ENCODE results near the gene MICAL2.

Gene MICAL2

GRCh38 chr11:12091956-12092558 is 18.3 kb upstream of the MICAL2 start (continued):
- TF ChIP-seq ZNF639 (tag by site-specific recombination; IDR thresholded peaks at IDR 0.05): no peak
- TF ChIP-seq ZNF664 (tag by site-specific recombination; IDR thresholded peaks at IDR 0.05): no peak
- no peak for TF ChIP-seq ZNF596 (tag by site-specific recombination; IDR thresholded peaks at IDR 0.05)
- TF ChIP-seq ZNF416 (tag by site-specific recombination; IDR thresholded peaks at IDR 0.05): no peak
- no peak for TF ChIP-seq ZNF510 (tag by site-specific recombination; IDR thresholded peaks at IDR 0.05; ENCODE audit: insufficient replicate concordance)
- TF ChIP-seq ZNF221 (tag by site-specific recombination; IDR thresholded peaks at IDR 0.05; ENCODE audit: borderline replicate concordance): no peak

- H3K4me3 ChIP-seq (ENCODE audit: low read depth, low read length): no peak overlapping the region
- ChIA-PET CTCF (interaction anchor here (1.0 to 1.4 kb wide), 2 partner anchors 10 to 11 kb away, joined by 3 to 4 read pairs; no protein-coding TSS in a partner anchor), POLR2A (no interaction called here)
- no peaks in the 10 kb centered on the region for H3K9me3 ChIP-seq (ENCODE audit: control insufficient read depth, insufficient read depth, low read depth, low read length)
- H3K36me3 ChIP-seq (ENCODE audit: control insufficient read depth in 2 of 2, insufficient read depth in 1 of 2, low read length in 2 of 2): no peaks in the 10 kb centered on the region
- no peaks in the 10 kb centered on the region for H3K4me1 ChIP-seq (ENCODE audit: control insufficient read depth, insufficient read depth, low read length)
- TF ChIP-seq ZSCAN4 (tag by site-specific recombination; IDR thresholded peaks at IDR 0.05) (no peak), ZNF26 (tag by site-specific recombination; IDR thresholded peaks at IDR 0.05) (no peak), ZNF596 (tag by site-specific recombination; IDR thresholded peaks at IDR 0.05) (no peak), ZNF169 (tag by site-specific recombination; IDR thresholded peaks at IDR 0.05) (no peak), ZIC2 (tag by site-specific recombination; IDR thresholded peaks at IDR 0.05) (peak; percentile 25; the same call in 1 of the 2 replicates), ZNF140 (tag by site-specific recombination; IDR thresholded peaks at IDR 0.05) (no peak), ZNF449 (tag by site-specific recombination; IDR thresholded peaks at IDR 0.05) (0 out of 2 replicates have a peak, but pooled peaks have one; percentile 43)
- H3K27ac ChIP-seq (ENCODE audit: extremely low read depth, low read depth, low read length): no peak overlapping the region
Measured at GRCh38 chr11:12092714-12093113, 17.7 kb upstream of the MICAL2 start.

- no peak overlapping the region for H3K4me3 ChIP-seq (ENCODE audit: low read depth, low read length)
- H3K36me3 ChIP-seq (ENCODE audit: control insufficient read depth in 2 of 2, insufficient read depth in 1 of 2, low read length in 2 of 2): no peaks in the 10 kb centered on the region
- no peaks in the 10 kb centered on the region for H3K4me1 ChIP-seq (ENCODE audit: control insufficient read depth, insufficient read depth, low read length)
- H3K9me3 ChIP-seq (ENCODE audit: control insufficient read depth, insufficient read depth, low read depth, low read length): no peaks in the 10 kb centered on the region
- POLR2A ChIA-PET: no interaction called here
- CTCF ChIA-PET: interaction anchor here (0.6 to 1.1 kb wide), 5 partner anchors 32 to 1077 kb away, joined by 3 to 4 read pairs (median 3); no protein-coding TSS in a partner anchor
- H3K27ac ChIP-seq (ENCODE audit: extremely low read depth, low read depth, low read length): no peak overlapping the region
- no peak for TF ChIP-seq HOXD13 (CRISPR knock-in tag; IDR thresholded peaks at IDR 0.05; ENCODE audit: borderline replicate concordance)
- TF ChIP-seq PRDM10 (tag by site-specific recombination; IDR thresholded peaks at IDR 0.05): no peak
- no peak for TF ChIP-seq ZNF221 (tag by site-specific recombination; IDR thresholded peaks at IDR 0.05; ENCODE audit: borderline replicate concordance)
- no peak for TF ChIP-seq ZNF623 (tag by site-specific recombination; IDR thresholded peaks at IDR 0.05)
- TF ChIP-seq ZNF302 (tag by site-specific recombination; IDR thresholded peaks at IDR 0.05; ENCODE audit: low read depth): no peak
- no peak for TF ChIP-seq ZNF24 (tag by site-specific recombination; IDR thresholded peaks at IDR 0.05)
- no peak for TF ChIP-seq CTCF (tag by site-specific recombination; IDR thresholded peaks at IDR 0.05)
- no peak for TF ChIP-seq ZBTB17 (tag by site-specific recombination; IDR thresholded peaks at IDR 0.05)
Measured at GRCh38 chr11:12094872-12095800, 15.3 kb upstream of the MICAL2 start.

Measured in HEK293 (cell line).